GM21723 (cell line): ENCODE data around the gene TMEM144.
"Not testable (repeated sequence)": the region's sequence is repeated elsewhere in the genome, so short reads cannot be mapped to it uniquely, and the experiment has no call there.

Source experiments
- ATAC-seq: cut with Tn5 transposase; IDR thresholded peaks from one replicate; pipeline ENCODE4 v1.9.1; 2021; ENCODE audit warnings: mild to moderate bottlenecking, moderate library complexity; ENCODE audit not compliant: unreplicated experiment

The TMEM144 gene

GRCh38 chr4:158234671-158235070 lies 24.4 kb downstream of the TMEM144 start:
- ATAC-seq, result no peak

DNA sequence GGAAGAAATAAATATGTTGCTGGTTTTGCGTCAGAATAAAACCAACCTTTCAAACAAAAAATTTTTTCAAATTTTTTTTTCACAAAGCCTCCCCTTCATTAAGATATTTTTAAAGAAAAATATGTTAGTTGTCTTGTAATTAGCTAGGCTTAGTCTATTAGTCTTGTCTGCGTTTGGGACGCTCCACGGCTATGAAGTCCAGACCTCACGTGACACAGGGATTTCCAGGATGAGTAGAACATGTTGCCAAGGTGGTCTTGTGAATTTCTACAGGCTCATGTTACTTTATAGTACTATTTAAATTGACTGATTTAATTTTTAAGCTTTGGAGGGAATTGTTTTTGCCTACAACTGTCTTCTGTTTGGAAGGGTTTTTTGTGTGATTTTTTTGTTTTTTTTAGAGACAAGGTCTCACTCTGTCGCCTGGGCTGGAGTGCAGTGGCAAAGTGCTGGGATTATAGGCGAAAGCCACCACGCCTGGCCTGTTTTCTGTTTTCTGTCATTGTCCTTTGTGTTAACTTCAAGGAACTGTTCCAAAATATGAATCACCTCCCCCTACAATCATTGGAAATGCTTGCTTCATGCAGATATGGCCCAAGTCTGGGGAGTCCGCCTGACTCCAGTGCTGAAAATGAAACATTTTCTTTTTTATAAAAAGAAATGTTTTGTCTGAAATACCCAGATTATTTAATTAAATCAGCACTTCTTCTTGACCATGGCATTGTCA lies 26.2 kb downstream of the TMEM144 start:
- ATAC-seq, result no peak

GRCh38 chr4:158238575-158238974 lies 28.3 kb downstream of the TMEM144 start:
- ATAC-seq, result no peak

DNA sequence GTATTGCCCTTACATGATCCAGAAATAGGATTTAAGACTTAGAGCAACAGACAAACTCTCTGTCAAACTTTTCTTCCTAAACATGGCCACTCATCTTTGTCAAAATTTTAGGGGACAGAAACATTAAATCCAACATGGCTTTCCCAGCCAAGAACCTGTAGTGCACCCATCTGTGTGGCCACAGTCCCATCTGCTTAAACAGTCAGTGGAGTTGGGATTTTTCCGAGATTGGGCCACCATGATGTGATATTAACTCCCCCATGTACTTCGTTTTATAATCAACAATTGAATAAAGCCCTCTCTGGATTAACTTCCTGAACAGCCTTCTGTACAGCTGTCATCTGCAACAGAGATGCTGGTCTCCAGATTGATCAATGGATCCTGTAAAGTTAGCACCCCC lies 28.9 kb downstream of the TMEM144 start:
- ATAC-seq, result no peak

DNA sequence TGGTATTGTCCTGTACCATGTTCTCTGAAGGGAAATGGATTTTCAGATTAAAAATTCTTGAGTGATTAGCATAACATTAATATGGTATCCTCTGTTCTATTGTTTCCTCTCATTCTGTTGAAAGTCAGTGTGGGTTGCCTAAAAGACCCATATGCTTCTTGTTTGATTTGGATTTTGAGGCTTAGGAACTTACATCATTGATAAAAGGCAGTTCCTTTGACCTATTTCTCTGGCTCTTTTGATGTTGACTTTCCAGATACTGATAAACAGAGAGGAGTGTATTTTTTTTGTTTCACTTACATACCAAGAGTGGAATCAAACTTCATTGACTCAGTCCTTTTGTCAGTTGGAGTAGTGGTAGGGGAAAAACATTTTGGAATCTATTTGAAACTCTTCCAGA lies 32.8 kb downstream of the TMEM144 start:
- no peak for ATAC-seq

DNA sequence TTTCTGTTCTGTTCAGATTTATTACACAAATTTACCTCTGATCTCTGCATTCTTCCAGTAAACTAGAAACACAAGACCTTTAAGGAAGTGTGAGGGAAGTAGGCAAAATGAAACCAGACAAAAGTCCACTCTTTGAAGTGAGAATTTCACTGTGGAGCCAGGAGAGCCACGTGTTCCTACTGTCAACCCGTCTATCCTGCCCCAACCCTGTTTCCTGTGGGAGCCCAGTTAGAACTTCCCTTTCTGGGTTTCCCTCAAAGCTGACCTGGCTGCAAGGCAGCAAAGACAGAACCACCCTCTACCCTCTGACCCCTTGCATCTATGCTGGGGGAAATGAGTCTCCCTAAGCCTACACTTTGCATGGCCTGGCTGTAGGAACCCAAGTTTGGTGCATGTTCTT lies 40.0 kb downstream of the TMEM144 start:
- ATAC-seq, result no peak

DNA sequence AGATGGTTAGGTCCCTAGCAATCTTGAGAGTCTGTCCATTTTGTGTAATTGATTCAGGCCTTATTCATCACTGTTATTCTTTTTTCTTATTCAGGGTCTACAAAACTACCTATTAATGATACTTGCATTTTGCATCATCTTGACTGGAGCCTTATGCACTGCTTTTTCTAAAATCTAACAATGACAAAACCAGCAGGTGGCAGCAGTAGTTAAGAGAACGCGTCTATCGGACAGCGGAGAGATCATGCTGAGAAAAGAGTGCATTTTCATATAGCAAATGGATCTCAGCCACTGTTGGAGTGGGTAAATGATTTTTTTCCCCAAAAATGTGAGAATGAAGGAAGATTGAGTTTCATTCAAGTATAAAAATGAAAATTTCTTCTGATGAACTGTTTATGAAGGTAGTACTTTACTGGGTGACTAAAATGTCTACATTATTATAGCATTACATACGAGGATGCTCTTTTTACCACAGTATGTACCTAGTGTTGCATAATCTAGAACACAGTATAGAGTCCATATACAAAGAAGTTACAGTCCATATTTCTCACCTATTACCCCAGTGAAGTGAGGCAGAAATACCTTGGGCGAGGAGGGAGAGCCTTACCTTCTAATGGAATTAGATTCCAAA lies 43.2 kb downstream of the TMEM144 start:
- ATAC-seq, result peak; percentile 82

GRCh38 chr4:158254292-158254691 lies 44.0 kb downstream of the TMEM144 start:
- ATAC-seq, result no peak

DNA sequence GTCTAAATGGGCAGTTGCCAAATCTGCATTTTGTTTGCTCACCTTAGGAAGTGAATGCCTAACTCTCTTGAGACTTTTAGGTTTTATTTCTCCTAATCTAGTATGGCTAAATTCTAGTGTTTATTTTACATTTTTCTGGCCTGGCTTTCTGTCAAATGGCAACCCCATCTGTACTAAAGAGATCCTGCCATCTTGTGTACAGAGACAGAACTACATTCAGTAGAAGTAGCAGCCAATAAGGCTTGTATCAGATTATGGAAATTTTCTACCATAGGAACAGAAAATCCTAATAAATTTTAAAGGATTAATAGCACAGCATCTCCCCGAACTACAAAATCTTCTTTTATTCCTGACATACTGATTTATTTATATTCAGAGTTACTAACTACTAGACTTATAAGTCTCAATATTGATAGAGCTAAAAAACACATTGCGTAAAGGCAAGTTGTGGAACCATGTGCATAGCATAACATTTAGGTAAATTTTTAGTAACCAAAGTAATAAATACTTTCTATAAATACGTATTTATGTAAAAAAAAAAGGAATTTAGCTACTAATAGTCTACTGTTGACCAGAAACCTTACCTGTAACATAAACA lies 45.5 kb downstream of the TMEM144 start:
- ATAC-seq, result peak; percentile 71

DNA sequence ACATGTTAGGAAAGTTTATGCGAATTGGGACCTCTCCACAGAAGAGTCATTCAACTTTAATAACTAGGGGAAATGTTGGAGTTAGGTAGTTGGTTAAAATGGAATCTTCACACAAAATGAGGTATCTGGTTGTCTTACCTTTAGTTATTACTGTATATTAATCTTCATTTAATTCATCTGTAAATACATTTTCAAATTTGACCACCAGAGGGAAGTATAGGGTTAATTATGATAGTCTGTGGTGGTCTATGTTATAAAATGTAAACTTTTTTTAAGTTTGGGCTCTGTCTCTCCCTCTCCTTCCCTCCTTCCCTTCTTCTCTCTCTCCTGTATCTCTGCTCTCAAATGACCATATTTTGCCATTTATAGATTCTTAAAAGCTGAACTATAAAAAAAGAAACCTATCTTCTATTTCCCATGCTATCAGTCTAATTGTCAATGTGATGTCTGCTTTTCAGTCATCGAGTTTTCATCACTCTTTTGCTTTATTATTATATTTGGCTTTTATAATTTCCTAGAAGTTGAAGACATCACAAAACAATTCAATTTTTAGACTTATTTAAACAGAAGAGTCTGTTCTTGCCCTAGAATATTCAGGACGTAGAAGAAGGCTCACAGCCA lies 49.8 kb downstream of the TMEM144 start:
- no peak for ATAC-seq

DNA sequence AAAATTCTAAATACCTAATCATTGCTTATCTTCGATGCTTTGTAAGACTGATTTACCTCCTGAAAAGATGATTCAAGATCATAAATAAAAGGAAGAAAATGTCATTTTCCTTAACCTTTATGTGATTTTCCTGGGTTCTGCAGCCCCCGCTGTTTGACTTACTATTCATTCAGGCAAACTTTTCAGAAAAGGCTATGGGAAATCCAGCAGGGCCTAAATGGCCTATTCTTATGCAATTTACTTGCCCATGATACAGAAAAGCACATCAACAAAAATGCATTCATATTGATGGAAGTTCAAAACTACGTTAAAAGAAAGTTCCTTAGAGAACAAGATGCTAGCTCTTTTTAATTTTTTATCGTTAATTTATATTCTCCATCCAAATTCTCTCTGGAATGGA lies 51.2 kb downstream of the TMEM144 start:
- ATAC-seq, result no peak

- no peak for ATAC-seq
Observed at GRCh38 chr4:158268553-158268952, 58.3 kb downstream of the TMEM144 start.

DNA sequence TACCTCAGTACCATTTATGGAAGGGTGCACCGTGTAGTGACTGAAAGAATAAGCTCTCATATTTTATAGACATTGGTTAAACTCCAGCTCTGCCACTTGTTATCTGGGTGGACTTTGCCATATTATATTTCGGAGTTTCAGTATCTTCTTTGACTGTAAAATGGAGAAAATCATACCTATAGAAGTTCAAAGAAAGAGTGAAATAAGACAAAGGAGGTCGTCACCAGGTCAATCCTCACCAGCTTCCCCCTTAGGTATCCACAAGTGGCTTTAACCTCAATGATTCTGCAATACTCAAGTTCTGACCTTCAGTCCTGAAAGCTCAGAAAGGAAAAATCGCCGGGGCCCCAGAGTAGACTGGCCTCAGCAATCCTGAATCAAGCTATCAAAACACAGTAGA lies 64.3 kb downstream of the TMEM144 start:
- no peak for ATAC-seq

GRCh38 chr4:158277558-158277957 lies 67.3 kb downstream of the TMEM144 start:
- ATAC-seq, result no peak

DNA sequence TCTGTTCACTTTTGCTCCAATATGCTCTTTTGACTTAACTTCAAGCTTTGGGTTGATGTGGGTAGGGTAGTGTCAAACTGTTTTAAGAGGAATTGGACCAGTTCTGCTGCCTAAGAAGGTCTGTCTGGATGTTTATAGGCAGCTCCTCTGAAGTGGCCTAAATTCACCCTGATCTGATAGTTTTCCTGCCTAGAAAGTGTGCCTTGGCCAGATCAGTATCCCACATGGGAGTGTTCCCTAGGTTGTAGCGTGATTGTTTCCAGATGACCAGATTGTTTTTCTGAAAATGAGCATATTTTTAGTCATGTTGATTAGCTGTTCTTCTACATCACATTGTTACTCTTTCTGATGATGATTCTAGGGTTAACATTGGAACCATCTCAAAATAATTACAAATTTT lies 68.8 kb downstream of the TMEM144 start:
- not testable (repeated sequence) for ATAC-seq

- ATAC-seq, result no peak
Observed at GRCh38 chr4:158280856-158281255, 70.6 kb downstream of the TMEM144 start.

DNA sequence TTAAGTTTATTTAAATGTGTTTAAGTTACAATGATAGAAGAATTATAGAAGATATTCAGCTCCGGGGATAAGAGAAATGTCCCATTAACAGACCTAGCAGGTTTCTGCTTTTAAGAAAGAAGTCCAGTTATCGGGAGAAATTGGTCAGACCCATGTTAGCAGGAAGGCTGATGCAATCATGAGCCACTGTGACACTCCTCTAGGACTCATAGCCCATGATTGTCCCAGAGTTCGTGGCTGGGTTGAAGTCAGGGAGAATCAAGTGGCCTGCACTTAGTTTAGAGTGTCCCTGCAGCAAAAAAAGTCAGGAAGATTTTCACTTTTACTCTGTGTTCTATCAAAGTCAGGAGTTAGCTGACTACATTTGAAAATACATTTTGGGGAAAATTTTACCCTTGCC lies 72.0 kb downstream of the TMEM144 start:
- no peak for ATAC-seq

- ATAC-seq, result no peak
Observed at GRCh38 chr4:158285429-158286216, 75.3 kb downstream of the TMEM144 start.

DNA sequence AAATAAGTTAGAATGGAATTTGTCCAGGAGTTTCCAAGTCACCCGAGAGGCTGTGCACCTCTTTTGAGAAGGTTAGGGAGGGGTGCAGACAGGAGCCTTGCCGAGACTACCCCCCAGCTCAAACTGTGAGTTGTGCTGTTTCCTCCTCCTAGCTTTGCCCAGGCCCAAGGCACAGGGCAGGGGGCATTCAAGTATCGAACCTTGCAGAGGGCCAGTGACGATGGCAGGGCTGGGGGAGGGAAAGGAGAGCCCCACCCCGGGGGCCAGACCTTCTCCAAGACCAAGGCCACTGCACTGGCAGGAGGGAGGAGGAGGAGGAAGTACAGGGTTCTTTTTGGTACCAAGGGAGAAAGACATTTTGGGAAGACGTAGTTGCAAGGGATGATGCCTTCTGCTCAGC lies 80.6 kb downstream of the TMEM144 start:
- no peak for ATAC-seq

DNA sequence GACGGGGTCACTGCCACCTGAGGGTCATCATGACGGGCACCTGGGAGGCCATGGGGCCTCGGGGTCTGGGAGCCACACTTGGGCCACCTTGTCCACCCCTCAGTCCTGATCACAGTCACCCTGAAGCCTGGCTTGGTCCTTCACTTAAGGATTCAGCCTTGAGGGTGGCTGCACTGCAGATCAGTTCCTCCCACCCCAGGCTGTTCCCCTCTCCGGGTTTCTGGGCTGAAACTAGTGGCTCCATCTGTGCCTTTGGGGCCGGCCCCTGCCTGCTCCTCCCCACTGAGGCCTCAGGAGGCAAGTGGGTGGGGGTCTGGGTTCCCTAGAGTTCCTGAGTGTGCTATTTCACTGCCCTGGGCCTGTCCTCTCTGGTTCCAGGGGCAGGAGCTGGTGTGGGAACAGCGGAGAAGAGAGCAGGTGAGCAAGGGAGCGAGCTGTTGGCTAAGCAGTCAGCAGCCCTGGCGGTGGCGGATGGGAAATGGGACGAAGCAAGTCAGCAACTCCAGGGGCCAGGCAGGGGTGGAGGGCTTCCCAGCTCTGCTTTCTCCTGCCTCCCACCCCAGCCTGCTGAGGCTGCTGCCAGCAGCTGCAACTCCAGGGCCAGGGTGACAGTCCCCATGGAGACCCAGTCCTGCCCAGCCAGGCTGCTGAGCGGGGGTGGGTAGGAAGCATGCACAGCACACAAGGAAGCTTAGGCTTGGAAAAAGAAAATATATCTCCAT lies 81.2 kb downstream of the TMEM144 start:
- no peak for ATAC-seq
